Medulla oblongata (tissue), 1 donor: ENCODE data around the gene PLA2G4D.

ENCODE experiments used
- DNase-seq: peaks from one replicate; pipeline ENCODE4 v3.0.0-alpha.2; 2015; ENCODE audit errors: extremely low spot score

PLA2G4D gene, protein sequence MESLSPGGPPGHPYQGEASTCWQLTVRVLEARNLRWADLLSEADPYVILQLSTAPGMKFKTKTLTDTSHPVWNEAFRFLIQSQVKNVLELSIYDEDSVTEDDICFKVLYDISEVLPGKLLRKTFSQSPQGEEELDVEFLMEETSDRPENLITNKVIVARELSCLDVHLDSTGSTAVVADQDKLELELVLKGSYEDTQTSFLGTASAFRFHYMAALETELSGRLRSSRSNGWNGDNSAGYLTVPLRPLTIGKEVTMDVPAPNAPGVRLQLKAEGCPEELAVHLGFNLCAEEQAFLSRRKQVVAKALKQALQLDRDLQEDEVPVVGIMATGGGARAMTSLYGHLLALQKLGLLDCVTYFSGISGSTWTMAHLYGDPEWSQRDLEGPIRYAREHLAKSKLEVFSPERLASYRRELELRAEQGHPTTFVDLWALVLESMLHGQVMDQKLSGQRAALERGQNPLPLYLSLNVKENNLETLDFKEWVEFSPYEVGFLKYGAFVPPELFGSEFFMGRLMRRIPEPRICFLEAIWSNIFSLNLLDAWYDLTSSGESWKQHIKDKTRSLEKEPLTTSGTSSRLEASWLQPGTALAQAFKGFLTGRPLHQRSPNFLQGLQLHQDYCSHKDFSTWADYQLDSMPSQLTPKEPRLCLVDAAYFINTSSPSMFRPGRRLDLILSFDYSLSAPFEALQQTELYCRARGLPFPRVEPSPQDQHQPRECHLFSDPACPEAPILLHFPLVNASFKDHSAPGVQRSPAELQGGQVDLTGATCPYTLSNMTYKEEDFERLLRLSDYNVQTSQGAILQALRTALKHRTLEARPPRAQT

DNA sequence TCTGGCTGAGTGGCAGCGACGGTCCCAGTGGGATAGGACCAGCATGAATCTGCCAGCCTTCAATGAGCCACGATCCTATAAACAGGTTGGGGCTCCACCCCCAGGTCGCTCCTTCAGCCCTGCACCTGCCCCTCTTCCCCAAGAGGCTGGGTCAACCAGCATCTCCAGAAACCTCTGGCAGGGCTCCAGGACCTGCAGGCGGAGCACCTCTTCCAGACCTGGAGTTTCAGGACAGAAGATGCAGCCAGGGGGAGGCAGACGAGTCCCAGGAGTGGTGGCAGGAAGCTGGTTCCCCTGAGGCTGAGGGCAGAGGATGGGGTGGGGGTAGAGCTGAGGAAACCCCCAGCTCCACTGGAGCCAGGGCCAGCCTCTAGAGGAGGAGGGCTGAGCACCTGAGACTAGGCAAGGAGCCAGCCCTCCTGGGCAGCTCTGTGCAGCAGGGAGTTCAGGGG, at the start of gene PLA2G4D:
PLA2G4D (minus strand) TSS at position 51 of the 452 bp plus-strand sequence. CDS start 103 bp downstream, outside the sequence.
- no peak for DNase-seq

DNA sequence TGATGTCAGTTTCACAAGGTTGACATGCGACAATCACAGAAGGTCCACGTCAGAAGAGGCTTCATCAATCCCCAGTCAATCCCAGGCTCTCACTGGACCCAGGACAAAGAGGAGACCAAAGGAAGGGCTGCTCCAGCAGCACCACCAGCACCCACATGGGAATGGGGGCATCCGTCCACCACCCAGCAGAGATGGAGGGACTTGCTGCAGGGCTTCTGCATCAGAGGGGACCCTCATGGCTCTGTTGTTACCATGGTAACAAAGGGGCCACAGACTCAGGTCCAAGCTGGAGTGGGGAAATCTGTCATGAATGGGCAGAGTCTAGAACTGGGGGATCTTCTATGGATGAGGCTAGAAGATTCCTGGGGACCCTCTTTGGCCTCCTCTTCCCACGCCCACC, 49.0 kb upstream of the PLA2G4D start:
- DNase-seq, result no peak

DNA sequence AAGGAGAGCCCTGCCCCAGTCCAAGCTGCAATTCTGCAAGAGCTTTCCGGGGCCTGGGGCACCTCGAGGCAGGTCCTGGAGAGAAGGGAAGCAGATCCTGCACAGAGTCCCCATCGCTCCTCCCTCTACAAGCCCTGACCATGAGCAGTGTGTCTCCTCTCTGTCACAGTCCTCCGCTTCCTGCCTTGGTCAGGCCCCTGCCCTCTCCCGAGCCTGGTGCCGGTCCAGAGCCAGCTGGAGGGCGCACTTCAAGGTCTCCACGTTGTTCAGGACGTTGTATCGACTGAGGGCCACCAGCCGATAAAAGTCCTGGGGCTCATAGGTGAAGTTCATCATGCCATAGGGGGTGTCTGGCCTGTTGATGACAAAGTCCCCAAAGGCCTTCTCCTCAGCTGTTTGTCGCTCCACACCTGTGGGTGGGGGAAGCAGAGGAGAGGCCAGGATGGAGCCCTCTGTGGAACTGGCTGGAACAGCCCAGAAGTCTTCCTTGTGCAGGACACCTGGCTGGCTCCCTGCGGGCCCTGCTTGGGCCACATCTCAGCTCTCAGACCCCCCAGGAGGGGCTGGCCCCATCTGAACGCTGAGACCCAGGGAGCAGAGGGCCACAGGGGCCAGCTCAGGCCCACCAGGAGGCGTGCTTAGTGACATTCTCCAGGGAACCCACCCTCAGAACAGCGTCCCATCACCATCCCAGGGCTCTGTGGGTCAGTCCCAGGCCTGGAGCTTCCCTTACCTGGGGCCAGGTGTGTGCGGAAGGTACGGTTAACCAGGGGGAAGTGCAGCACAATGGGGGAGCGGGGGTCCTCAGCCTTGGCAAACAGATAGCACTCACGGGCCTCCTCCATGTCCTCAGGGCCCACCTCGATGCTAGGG, 47.7 kb upstream of the PLA2G4D start:
- no peak for DNase-seq

DNA sequence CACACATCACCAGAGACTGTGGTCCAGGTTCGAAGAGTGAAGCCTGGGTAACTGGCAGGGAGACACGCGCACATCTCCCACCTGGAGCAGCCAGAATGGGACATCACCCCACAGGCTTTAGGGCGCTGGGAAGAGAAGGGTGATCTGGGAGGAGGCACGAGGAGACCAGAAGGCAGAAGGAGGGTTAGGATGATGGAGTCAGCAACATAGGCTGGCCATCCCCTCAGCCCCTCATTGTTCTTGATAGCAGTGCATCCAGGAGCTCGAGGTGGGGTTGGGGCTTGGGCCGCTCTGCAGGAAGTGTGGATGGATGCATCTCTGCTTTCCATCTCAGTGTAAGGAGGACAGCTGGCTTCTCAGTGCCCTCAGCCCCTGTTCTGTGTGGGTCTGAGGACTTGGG, 46.9 kb upstream of the PLA2G4D start:
- no peak for DNase-seq

DNA sequence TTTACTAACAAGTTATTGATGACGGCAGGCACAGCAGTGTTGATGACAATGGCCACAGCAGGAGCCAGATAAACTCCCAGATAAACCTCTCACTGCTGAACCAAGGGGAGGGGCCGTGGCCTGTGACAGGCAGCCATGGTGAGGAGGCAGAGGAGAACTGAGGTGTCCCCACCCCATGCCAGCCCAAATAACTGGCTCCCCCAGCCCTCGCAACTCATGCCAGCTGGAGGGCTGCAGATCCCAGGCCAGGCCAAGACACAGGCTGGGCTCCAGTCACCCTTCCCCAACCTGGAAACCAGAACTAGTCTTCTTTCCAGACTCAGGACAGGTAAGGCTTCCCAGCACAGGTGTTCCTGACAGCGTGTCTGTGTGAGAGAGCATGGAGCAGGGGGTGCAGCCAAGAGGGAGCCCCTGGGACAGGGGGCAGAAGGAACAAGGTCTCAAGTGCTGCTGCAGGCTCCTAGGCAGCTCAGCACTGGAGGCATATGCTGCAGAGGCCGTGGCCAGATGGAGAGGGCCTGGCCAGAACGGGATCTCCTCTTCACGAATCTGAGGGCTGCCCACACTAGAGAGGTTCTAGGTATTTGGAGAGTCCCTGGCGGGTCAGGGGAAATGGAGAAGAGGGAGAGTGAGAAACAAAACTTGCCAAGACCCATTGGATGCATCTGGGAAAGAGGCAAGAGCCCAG, 46.2 kb upstream of the PLA2G4D start:
- no peak for DNase-seq

DNA sequence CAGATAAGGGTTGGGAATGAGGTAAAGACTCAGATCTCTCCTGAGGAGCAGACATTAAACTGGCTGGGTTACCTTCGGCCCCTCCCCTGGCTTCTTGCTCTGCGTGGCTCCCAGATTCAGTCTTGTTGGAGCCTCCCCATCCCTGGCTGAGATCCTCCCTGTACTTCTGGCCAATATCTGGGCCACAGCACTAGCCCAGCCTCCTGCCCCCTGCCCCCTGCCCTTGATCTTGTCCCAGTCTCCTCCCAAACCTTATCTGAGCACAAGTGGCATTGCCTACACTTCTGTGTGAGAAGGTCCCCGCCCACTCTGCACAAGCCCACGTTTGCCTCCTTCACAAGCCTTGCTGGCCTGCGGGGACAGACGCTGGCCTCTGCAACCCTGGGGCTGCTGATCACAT, 45.2 kb upstream of the PLA2G4D start:
- no peak for DNase-seq

DNA sequence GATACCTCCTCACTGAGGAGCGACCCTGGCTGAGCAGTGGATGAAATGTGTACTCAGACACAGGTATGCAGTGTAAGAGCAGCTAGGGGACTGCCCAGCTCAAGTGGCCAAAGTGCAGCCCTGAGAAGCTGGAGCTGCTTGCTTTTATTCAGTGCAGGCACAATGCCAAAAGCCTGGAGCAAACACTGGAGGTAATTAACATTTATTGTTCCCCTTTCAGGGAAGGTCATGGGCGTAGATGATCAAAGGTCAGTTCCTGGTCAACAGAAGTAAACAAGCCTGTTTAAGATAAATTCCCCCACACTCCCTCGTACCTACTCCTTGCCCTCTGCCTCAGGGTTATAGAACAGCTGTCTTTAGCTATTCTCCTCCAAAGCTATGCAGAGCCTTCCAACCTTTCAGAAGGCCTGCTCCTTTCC, 44.6 kb upstream of the PLA2G4D start:
- no peak for DNase-seq

DNA sequence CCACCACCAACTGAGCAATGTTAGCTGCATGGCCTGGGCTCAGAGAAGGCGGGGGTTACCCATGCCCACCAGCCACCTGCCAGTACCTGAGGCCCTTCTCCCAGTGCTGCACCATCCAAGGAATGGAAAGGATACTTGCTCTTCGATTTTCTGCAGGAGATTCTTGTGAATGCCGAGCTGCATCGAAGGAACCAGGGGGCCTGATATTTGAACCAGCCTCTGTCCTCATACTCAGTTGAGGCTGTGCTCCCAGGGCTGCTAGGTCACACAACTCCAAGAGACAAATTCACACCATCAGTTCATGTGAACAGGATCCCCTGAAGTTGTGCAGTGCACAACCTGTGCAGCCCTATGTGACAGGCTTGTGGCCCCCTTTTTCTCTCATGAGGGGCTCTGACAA, 44.0 kb upstream of the PLA2G4D start:
- DNase-seq, result no peak

DNA sequence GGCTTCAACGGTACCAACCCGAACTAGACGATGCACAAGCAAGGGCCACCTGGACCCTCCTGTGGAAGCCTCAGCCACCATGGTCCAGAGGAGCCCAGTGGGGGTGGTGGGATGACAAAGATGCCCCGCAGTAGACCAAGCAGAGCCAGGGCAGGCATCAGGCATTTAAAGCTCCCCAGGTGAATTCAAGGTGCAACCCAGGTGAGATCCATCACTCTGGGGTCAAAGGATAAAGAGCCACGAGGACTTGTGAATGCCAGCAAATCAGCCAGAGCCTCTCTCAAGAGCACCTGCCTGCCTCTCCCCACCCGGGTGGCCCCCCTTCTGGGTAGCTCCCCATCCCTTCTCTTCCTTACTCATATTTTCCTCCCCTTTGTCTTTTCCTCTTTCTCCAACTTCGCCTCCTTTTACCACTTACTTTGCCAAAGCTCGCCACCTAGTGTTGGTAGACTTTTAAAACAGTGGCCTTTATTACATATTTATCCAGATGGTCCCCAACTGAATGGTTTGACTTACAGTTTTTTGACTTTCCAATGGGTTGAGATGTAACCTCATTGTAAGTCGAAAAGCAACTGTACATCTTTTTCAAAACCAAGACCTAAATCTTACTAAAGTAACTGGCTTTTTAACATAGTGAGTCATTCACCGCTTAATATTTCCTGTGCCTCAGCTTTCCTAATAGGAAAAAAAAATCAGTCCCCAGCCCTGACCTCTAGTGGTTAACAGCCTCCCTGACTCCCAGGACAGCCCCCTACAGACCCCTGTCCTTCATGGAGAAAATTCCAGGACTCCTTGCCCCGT, 43.3 kb upstream of the PLA2G4D start:
- peak; percentile 72 for DNase-seq

DNA sequence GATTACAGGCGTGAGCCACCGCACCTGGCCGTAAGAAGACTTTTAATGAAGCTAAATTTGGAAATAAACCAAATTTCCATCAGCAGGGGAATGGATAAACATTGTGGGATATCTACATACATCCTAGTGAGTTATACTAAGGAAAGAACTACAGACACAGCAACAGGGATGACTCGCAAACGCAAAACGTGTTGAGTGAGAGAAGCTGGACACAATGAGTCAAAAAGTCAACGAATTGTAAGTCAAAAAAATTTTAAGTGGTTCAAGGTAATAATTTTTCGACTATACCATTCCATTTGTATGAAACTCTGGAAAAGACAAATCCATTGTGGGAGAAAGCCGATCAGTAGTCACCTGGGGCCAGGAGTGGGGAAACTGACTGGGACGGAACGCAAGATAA, 42.2 kb upstream of the PLA2G4D start:
- DNase-seq, result no peak

DNA sequence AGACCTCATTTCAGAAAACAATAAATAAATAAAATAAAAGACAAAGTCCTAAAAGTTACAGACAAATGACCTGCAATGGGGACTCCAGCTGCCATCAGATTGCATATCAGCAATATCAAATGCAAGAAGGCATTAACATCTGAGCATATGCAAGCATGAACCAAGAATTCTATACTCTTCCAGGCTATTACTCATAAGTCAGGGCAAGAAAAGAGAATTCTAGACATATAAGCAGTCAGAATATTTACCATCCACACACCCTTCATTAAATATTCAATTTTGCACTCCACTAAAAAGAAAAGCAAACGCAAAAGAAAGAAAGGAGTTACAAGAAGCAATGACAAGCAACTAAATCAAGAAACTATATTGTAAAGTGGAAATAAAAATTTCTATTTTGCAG, 41.0 kb upstream of the PLA2G4D start:
- no peak for DNase-seq

DNA sequence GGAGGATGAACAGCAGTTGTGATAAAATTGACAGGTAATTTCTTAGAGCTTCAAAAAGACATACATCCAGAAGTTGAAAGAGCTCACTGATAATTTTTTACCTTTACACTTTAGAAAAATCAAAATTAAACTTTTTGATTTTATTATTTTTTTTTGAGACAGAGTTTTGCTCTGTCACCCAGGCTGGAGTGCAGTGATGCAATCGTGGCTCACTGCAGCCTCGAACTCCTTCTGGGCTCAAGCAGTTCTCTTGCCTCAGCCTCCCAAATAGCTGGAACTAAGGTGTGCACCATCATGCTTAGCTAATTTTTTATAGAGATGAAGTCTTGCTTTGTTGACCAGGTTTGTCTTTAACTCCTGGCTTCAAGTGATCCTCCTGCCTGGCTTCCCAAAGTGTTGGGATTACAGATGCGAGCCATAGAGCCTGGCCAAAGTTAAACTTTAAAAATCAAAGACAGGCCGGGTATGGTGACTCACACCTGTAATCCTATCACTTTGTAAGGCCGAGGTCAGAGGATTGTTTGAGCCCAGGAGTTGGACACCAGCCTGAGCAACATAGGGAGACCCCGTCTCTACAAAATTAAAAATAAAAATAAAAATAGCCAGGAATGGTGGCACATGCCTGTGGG, 40.4 kb upstream of the PLA2G4D start:
- no peak for DNase-seq

DNA sequence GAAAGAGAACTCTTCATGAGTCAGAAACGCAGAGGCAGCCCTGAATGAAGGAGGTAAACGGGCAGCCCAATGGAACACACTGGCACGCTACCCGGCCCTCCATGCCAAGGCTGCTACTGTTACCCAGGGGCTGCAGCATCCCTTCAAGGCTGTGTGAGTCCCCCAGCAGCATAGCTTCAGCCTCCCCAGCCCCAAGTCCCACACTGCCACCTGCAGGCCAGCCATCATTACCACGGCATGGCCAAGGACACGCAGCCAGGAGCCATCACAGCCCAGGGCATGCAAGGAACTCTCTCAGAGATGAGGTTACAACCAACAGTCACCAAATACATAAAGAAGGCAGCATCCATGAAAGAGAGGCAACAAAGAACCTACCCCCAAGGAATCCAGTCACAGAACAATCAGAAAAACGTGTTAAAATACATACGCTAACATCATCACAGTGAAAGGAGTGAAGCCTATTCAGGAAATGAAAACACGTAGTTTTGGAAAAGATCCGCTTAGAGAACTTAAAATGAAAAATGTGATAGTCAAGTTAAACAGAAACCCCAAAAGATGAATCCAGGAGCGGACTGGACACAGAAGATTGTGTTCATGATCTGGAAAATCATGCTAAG, 39.6 kb upstream of the PLA2G4D start:
- peak; percentile 30 for DNase-seq

DNA sequence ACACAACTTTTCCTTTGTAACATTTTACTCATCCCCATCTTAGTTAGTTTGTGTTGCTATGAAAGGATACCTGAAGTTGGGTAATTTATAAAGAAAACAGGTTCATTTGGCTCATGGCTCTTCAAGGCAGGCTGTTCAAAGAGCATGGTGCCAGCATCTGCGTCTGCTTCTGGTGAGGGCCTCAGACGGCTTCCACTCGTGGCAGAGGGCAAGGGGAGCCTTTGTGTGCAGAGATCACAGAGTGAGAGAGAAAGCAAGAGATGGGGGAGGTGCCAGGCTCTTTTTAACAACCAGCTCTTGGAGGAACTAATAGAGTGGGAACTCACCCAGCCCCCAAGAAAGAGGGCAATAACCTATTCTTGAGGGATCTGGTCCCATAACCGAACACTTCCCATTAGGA, 39.0 kb upstream of the PLA2G4D start:
- no peak for DNase-seq

DNA sequence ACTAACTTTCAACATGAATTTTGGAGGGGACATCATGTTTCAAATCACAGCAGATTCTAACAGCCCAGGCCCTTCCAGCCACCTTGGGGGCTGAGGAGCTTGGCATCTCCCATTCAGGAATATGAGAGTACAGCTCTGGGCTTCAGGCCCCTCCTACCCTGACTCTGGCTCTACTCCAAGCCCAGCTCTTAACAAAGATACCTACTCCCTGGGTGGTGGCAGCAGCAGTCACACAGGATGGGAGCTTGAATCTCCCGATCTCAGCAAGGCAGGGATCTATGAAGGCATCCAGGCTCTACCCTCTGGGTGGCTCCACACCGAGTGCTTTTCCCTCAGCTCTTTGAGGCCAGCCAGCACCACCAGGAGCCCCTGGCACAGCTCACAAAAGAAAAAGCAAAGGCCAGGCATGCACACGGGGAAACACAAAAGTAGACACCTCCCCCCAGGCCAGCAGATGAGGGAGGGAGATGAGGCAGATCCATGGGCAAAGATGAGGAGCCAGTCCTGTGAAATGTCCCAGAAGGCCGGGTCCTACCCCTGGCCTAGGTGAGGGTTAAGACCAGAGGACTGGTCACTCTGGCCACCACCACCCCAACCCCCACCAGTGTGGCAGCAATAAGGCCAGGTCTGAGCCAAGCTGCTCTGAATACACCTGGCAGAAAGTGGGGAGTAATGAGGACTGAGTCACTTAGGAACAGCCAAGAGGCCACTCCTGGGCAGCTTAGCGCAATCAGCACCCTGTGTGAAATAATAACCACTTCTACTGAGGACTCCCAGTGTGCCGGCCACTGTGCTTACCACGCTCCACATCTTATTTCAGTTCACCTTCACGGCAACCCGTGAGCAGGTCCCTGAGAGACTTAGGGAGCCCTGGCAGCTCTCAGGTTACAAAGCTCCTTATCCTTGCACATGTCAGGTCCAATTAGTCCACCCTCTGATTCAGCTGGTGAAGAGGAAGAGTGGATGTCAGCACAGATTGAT, 37.8 kb upstream of the PLA2G4D start:
- no peak for DNase-seq

DNA sequence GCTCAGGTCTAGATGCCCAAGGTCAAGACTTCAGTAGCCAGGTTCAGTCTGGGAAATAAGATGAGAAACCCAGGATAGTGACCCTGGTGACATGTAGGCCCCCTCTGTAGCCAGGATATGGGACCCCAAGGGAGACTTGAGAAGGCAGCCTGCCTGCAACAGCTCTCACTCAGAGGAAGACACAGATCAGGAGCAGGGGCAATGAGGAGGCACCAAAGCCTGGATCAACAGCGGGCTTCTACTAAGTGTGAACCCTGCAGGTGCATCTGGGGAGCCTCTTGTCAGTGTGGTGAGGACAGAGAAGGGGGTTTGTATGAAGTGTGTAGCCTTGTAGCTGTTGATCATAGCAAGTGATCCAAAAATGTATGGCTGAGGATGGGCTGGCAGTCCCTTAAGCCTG, 36.6 kb upstream of the PLA2G4D start:
- DNase-seq, result no peak

DNA sequence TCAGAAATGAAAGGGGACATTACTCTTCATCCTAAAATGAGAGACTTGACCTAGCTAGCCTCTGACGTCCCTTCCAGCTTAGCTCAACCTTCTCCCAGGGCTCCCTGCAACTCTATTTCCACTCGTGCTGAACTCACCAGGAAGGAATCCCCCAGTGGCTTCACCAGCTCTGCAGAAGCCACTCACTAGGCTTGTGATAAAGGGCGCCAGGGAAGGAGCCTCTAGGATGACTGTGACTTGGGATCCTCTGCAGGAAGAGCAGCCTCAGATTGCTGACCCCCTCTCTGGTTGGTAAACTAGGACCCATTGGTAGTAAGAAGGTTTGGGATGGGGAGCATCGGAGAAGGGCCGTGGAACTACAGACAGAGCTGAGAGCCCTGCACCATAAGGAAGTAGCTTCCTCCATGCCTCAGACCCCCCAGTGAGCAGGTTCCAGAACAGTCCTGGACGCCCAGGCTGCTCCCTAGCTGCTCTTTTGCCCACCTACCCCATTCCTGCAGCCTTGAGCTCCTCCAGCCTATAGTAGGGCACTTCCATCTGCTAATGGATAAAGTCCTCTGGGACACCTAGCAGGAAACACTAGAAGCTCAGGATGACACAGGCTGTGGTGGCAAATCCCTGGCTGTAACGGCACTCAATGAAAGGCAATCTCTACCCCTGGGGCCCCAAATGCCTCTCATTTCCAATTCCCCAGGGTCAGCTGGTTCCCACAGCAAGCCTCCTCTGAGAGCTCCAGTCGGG, 36.1 kb upstream of the PLA2G4D start:
- DNase-seq, result no peak

DNA sequence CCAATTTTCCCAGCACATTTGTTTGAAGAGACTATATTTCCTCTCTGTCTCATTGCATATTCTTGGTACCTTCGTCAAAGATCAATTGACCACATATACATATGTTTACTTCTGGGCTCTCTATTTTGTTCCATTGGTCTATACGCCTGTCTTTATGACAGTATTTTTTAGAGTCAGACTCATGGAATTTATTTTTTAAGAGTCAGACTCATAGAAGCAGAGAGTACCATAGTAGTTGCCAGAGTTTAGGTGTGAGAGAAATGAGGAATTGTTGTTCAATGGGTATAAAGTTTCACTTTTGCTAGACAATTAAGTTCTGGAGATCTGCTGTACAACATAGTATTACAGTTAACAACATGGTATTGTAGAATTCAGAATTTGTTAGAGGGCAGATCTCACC, 35.0 kb upstream of the PLA2G4D start:
- DNase-seq, result no peak
